GM19438 (cell line): ENCODE measurements around the gene CAPZA2.
A peak's percentile ranks its signal among the peaks of the same experiment; 100 is the strongest.
"Not testable (repeated sequence)": the region's sequence is repeated elsewhere in the genome, so short reads cannot be mapped to it uniquely, and the experiment has no call there.

Experiments
- ATAC-seq: cut with Tn5 transposase; IDR thresholded peaks from one replicate; pipeline ENCODE4 v1.9.1; 2021; ENCODE audit warnings: low read depth; ENCODE audit not compliant: unreplicated experiment

CAPZA2 gene

DNA sequence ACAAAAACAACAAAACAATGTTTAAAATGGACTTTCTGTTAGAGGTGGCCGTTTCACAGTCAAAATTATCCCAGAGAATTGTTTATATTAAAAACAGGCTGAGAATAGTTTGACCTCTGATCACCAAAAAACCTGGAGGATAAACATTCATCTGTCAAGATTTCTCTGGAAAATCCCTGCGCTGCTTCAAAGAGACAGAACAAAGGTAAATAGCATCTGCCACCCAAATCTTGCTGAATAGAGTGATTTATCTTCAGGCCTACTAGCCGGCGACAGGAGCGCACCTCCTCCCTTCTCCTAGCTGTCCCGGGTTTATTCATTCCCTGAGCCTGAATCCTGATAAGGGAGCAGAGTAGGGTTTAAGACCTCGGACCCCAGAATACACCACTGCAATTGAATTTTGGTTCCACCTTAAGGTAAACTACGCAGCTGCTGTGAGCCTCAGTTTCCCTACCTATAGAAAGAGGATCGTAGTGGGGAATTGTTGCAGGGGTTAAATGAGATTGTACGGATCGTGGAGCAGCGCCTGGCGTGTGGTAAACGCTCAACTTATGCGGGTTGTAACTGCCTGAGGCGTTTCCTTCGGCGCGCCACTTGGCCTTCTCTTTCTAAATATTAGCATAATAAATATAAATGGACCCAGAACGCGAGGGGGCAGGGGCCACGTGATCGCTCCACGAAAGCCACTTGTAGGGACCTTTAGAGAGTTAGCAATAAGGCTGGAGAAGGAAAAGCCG lies 90.4 kb downstream of the CAPZA2 start:
- ATAC-seq = peak; percentile 19

DNA sequence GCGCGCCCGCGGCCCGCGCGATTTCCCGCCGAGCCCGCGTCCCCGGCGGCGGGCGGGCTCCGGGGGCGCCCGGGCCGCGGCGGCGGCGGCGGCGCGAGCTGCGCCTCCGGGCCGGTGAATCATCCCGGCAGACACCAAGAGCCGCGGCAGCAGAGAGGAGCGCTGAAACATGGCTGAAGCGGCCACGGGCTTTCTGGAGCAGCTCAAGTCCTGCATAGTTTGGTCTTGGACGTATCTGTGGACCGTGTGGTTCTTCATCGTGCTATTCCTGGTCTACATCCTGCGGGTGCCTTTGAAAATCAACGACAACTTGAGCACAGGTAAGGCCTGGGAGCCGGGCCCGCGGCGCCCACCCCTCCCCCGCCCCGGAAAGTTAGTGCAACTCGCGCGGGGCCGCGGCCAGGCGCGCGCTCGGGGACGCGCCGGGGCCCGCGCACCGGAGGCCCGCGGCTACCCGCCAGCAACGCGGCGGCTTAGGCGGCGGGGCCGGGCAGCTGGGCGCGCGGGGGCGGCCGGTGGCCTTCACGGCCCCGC lies 91.1 kb downstream of the CAPZA2 start, which contains the start of gene ST7:
TSS of gene ST7 (plus strand) at position 130 of the 534 bp plus-strand sequence. CDS start at position 170, 40 bp downstream.
- peak; percentile 34 for ATAC-seq

DNA sequence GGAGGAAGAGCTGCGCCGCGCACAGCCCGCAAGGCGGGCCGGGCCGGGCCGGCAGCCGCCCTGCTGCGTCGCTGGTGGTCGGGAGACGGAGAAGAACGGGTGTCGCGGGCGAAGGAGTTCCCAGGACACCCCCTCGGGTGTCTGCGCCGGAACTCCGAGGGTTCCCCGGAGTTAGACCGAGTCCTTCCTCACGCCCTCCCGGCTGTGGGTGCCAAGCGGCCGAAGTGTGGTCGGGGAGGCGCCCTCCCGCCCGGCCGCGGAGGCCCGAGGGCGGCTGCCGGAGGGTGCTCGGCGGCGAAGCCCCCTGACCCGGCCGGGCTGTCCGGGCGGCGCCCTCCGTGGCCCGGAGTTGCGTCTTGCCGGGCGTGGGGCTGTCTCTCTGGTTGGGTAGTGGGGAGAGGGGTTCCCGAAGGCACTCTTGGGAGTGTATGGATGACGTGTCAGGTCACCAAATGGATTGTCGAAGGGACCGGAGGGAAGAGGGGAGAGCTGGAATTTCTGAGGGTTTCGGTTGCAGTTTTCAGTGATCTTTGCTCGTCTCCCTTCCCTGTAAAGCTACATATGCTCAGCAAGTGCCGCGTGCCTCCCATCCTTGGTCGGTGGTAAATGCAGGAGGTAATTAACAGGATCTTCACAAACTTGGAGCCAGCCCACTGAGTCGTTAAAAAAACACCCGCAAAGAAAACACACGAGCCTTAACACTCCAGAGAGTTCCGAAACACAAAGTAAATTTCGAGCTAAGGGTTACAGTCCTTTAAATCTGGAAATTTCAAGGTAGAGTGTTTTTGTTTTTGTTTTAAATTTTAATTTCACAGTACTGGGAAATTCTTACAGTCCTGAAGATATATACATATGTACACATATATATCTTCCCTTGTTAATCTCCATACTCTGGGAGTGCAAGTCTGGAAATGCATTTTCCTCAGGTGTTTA lies 91.8 kb downstream of the CAPZA2 start:
- ATAC-seq = peak; percentile 23

DNA sequence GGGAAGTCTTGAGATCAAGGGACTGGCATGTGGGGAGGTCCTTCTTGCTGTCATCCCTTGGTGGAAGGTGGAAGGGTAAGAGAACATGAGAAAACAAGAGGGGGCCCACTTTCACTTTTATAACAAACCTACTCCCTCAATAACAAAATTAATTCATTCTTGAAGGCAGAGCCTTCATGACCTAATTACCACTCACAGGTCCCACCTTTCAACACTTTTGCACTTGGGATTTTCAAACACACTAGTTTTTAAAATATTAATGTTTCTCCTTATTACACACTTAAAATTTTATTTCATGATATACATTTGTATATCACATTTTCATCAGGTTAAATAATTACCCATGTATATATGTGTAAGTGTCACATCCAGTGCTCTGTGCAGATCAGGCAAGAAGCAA lies 93.0 kb downstream of the CAPZA2 start:
- no peak for ATAC-seq

DNA sequence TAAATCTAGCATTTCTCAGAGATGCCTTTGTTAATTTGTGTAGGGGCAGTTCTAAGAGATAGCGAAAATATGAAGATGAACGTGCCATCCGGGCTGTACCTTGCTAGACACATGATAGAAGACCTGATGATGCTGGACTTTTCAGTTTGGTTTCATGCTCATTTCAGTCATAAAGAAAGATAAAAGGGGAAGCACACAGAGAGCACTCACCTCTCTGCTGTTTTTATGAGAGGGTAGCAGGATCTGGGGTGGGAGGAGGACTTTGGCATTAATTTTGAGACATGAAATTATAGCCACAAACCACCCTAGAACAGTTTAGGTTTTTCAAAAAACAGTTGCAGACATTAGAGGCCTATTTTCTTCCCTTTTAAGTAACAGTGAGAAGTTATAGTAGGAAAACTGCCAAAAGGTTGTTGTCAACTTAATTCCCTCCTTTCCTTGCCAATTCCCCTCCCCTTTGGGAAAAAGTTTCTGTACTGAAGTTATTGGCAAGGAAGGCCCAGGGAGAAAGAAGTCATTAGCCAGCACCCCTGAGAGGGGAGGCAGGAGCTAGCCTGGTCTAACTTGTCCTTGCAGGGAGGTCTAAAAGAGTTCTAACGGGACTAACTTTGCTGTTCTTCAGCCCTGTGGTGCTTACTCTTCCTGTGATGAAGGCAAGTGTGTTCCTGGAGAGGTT lies 93.6 kb downstream of the CAPZA2 start:
- ATAC-seq = peak; percentile 62

DNA sequence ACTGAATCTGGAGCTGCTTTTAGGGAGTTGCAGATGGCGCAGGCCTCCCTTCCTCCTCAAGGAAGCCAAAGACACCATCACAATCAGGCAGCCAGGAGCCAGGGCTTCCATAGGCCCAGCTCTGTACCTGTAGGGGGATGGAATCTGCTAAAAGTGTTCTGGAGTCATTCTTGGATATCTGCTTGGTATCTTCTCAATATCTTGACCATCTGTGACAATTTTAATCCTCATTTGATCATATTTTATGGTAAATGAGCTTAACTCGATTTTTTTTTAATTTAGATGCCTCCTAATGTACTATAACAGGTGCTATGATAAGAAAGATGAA lies 94.1 kb downstream of the CAPZA2 start:
- ATAC-seq = no peak

DNA sequence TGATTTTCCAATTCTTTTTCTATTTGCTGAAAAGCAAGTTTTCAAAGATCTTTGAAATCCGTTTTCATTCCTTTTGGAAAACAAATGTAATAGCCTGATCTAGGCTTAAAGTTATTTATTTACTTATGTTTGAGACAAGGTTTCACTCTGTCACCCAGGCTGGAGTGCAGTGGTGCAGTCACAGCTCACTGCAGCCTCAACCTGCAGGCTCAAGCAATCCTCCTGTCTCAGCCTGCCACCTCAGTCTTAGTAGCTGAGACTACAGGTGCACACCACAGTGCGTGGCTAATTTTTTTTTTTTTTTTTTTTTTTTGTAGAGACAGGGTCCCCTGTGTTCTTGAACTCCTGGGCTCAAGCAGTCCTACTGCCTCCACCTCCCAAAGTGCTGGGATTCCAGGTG lies 95.5 kb downstream of the CAPZA2 start:
- peak; percentile 34 for ATAC-seq

DNA sequence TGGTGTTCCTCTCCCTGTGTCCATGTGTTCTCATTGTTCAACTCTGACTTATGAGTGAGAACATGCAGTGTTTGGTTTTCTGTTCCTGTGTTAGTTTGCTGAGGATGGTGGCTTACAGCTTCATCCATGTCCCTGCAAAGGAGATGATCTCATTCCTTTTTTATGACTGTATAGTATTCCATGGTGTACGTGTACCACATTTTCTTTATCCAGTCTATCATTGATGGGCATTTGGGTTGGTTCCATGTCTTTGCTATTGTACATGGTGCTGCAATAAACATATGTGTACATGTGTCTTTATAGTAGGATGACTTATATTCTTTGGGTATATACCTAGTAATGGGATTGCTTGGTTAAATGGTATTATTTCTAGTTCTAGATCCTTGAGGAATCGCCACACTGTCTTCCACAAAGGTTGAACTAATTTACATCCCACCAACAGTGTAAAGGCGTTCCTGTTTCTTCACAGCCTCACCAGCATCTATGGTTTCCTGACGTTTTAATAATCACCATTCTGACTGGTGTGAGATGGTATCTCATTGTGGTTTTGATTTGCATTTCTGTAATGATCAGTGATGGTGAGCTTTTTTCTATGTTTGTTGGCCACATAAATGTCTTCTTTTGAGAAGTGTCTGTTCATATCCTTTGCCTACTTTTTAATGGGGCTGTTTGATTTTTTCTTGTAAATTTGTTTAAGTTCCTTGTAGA lies 99.7 kb downstream of the CAPZA2 start:
- not testable (repeated sequence) for ATAC-seq

DNA sequence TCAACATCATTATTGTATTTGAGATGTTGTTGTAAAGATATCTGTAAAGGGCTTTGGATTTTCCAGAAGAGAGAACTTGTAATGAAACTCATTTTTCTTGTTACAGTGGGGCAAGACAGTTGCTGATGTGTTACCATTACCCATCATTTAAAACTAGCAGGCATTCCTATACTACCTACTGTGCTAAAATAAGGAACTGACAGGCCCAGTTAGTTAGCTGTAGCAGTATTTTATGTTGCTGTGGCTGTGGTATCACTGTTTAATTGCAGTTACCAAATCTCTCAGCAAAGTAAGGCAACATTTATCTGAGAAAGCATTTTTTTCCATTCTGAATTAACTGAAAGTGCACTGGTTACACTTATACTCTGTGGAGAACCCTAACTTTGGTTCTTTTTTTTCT lies 100.8 kb downstream of the CAPZA2 start:
- no peak for ATAC-seq

DNA sequence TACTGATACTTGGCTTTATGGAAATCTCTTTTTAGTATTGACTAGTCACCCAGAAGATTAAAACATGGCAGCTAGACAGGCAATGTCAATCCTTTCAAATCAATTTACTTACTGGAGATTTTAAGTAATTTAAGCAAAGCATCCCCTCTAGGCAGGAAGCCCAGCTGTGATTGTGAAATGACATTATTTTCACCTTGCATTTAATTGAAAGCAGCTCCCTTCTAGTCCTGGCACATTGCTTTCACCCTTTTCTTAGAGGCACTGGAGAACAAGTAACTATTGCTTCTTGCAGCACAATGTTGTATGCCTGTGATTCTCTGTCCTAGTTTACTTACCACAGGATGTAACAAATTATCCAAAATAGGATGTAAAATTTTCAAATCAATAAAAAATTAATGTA lies 104.2 kb downstream of the CAPZA2 start:
- ATAC-seq = no peak

DNA sequence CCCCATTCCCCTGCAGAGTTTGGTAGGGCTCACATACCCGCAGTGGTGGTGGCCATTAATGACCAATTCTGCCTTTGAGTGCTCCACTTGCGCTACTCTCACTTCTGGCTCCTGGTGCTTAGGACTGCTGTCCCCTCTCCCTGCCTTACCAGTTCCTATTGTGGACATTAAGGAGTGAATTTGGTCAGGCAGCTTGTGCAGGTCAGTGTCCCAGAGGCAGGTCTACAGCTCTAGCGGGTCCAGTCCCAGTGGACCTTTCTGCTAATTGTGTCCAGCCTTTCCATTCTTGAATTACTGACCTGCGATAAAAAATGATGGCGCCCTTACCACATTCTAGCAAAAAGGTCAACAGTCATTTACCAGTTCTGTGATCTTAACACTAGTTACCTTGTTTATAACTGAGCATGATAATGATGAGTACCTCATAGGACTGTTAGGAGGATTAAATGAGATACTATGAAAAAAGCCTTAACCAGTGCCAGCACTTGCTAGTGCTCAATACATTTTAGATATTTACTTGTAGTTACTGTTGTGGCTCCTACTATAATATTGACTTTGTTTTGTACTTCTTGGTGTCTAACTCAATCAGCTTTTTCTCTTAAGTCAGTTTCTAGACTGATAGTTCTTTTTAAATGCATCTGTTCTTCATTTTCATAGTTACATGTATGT lies 105.0 kb downstream of the CAPZA2 start:
- ATAC-seq = no peak

DNA sequence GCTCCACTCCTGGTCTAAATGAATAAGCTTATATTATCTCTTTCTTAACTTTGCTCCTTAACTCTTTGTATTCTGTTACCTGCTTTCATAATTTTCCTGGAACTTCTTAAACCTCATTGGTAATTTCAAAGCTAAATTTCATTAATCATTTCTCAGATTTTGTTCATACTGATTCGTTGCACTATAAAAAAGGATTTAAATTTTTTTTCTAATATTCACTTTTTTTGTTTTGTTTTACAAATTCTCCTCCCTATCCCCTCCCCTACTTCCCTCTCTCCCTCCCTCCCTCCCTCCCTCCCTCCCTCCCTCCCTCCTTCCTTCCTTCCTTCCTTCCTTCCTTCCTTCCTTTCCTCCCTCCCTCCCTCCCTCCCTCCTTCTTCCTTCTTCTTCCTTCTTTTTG lies 105.6 kb downstream of the CAPZA2 start:
- ATAC-seq = no peak

DNA sequence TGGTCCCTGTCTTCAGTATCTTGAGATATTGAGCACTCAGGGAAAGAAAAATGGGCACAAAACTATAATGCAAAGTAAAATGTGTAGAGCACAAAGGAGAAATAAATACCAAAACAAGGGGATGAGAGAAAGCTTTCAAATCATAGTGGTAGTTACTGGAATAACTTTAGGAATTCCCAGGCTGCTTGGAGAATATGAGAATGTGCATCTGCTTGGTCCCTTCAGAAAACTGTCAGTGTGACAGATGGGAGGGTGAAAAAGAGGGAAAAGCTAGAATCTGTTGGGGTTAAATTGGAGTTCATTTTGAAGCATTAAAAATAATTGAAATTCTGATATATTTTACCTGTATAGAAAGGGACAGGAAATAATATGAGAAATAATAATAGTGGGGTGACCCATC lies 106.2 kb downstream of the CAPZA2 start:
- ATAC-seq = no peak

DNA sequence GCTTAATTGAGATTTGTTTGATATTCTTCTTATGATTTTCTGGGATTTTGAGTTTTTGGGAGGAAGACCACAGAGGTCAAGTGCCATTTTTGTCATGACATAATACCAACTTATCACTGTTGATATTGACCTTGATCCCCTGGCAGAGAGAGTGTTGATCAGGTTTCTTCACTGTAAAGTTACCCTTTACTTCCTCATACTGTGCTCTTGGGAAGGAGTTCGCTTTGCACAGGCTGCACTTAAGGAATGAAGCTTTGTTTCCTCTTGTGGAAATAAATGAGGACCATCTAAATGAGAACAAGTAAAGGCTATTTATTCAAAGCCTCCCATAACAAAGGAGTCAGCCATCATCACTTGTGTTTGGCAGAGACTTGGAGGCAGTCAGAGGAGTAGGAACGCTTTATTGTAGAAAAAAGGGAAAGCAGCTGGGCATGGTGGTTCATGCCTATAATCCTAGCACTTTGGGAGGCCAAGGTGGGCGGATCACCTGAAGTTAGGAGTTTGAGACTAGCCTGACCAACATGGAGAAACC lies 107.0 kb downstream of the CAPZA2 start:
- ATAC-seq = no peak

DNA sequence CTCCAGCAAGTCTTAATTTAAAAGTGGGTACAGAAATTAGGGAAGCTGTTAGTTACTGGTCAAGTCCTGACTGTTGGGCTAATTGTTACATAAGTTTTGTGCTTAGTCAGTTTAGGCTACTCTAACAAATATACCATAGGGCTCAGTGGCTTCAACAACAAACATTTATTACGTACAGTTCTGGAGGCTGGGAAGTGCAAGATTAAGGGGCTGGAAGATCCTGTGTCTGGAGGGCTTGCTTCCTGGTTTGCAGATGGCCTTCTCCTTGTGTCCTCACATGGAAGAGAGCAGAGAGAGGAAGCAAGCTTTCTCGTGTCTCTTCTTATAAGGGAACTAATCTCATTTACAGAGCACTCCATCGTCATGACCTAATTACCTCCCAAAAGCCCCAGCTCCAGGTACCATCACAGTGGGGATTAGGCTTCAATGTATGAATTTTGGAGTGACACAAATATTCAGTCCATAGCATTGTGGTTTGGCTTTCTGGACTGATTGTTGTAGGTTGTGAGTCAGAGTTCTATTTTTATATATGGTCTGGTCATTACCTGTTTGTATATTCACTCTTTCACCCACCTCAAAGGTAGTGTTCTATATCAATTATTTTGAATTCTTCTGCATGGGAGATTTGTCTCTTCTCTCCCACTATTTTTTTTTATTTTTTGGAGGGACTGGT lies 108.0 kb downstream of the CAPZA2 start:
- peak; percentile 52 for ATAC-seq

DNA sequence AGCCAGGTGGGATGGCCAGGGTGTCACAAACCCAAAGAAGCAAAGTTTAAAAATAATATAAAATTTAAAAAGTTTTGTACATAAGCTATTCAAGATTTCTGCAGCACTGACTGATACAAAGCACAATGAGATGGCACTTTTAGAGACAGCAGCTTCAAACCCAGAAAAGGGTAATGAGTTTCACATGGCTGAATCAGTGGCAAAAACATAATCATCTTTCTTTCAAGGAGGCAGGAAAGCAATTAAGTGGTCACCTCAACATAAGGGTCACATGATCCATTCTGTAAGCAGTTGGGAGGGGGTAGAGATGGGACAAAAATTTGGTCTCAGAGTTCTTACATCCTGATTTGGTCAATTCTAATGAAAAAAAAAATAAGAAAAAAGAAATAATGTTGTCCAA lies 108.8 kb downstream of the CAPZA2 start:
- not testable (repeated sequence) for ATAC-seq
